Neuronal stem cell (in vitro differentiated cells): ENCODE data around the gene GRAMD2B.

ENCODE experiments used
- DNase-seq: peaks from one replicate; pipeline ENCODE4 v3.0.0-alpha.2; 2013; ENCODE audit warnings: low spot score
- H2AFZ ChIP-seq: one replicate; pipeline ENCODE4 v1.6.1; 2013; ENCODE audit warnings: mild to moderate bottlenecking, low read length, inconsistent platforms
- H2AK5ac ChIP-seq: 2 replicates; pipeline ENCODE4 v1.6.1; 2013; ENCODE audit warnings: low read depth, mild to moderate bottlenecking, inconsistent platforms, low read length, moderate library complexity, mixed read lengths
- H2BK120ac ChIP-seq: 2 replicates; pipeline ENCODE4 v1.6.1; 2013; ENCODE audit warnings: low read depth, mild to moderate bottlenecking, inconsistent platforms, low read length, moderate library complexity, mixed read lengths
- H2BK12ac ChIP-seq: one replicate; pipeline ENCODE4 v1.6.1; 2013; ENCODE audit warnings: low read length, inconsistent platforms
- H2BK15ac ChIP-seq: 2 replicates; pipeline ENCODE4 v1.6.1; 2013; ENCODE audit warnings: mild to moderate bottlenecking, low read length, inconsistent platforms, mixed read lengths
- H2BK5ac ChIP-seq: one replicate; pipeline ENCODE4 v1.6.1; 2013; ENCODE audit warnings: inconsistent platforms, mild to moderate bottlenecking, low read length, moderate library complexity
- H3K14ac ChIP-seq: one replicate; pipeline ENCODE4 v1.6.1; 2013; ENCODE audit warnings: low read length, inconsistent platforms
- H3K18ac ChIP-seq: 2 replicates; pipeline ENCODE4 v1.6.1; 2013; ENCODE audit warnings: low read length, inconsistent platforms
- H3K23ac ChIP-seq: 2 replicates; pipeline ENCODE4 v1.6.1; 2013; ENCODE audit warnings: low read depth, mild to moderate bottlenecking, mixed read lengths, low read length, inconsistent platforms; ENCODE audit not compliant: poor library complexity
- H3K27ac ChIP-seq: replicated peaks from 3 replicates; pipeline ENCODE4 v1.5.1; 2013; ENCODE audit warnings: low read length, inconsistent platforms
- H3K27me3 ChIP-seq, 3 experiments: 2 replicates each; pipeline ENCODE4 v1.6.1; 2013; ENCODE audit warnings: low read length in 3 of 3, mild to moderate bottlenecking in 2 of 3, inconsistent platforms in 1 of 3, low read depth in 1 of 3, mixed read lengths in 1 of 3, moderate library complexity in 1 of 3; ENCODE audit not compliant: control insufficient read depth in 3 of 3, insufficient read depth in 3 of 3
- H3K36me3 ChIP-seq, 2 donors: replicated peaks in 1 of 2; 2 replicates each; pipeline ENCODE4 v1.6.1; 2013; ENCODE audit warnings: low read length in 2 of 2; ENCODE audit not compliant: control insufficient read depth in 2 of 2, insufficient read depth in 2 of 2
- H3K4ac ChIP-seq: 2 replicates; pipeline ENCODE4 v1.6.1; 2013; ENCODE audit warnings: inconsistent platforms, mild to moderate bottlenecking, low read length, moderate library complexity
- H3K4me1 ChIP-seq, 2 donors: 1 replicate in 1 of 2; 2 replicates in 1 of 2; pipeline ENCODE4 v1.6.1; 2013; ENCODE audit warnings: low read length in 2 of 2, low read depth in 1 of 2; ENCODE audit not compliant: control insufficient read depth in 2 of 2, insufficient read depth in 1 of 2
- H3K4me2 ChIP-seq: one replicate; pipeline ENCODE4 v1.6.1; 2013; ENCODE audit warnings: mild to moderate bottlenecking, low read length, inconsistent platforms; ENCODE audit not compliant: insufficient read depth, poor library complexity, severe bottlenecking
- H3K4me3 ChIP-seq, 2 donors: 2 replicates each; pipeline ENCODE4 v1.5.1; 2013; ENCODE audit warnings: low read length in 2 of 2, mild to moderate bottlenecking in 2 of 2, inconsistent platforms in 1 of 2, moderate library complexity in 1 of 2
- H3K79me1 ChIP-seq: one replicate; pipeline ENCODE4 v1.6.1; 2013; ENCODE audit warnings: low read depth, mild to moderate bottlenecking, inconsistent platforms, low read length, moderate library complexity
- H3K9ac ChIP-seq: one replicate; pipeline ENCODE4 v1.6.1; 2013; ENCODE audit warnings: mild to moderate bottlenecking, low read depth, low read length, inconsistent platforms; ENCODE audit not compliant: poor library complexity
- H3K9me3 ChIP-seq, 2 donors: replicated peaks in 1 of 2; 2 replicates each; pipeline versions ENCODE3 to v1.6.1; 2013; ENCODE audit warnings: low read length in 2 of 2, mild to moderate bottlenecking in 2 of 2, inconsistent platforms in 1 of 2, low read depth in 1 of 2, mixed read lengths in 1 of 2, moderate library complexity in 1 of 2; ENCODE audit not compliant: control insufficient read depth in 2 of 2, insufficient read depth in 1 of 2
- H4K8ac ChIP-seq: one replicate; pipeline ENCODE4 v1.6.1; 2013; ENCODE audit warnings: low read depth, mild to moderate bottlenecking, inconsistent platforms, low read length, moderate library complexity
- H4K91ac ChIP-seq: one replicate; pipeline ENCODE4 v1.6.1; 2013; ENCODE audit warnings: low read length, low read depth, mild to moderate bottlenecking, inconsistent platforms; ENCODE audit not compliant: poor library complexity
- WGBS, 2 donors: extraction: QIAGEN DNeasy Blood & Tissue Kit; methylation state at CpG; one replicate each; pipeline ENCODE4 v1.1.7; 2013; ENCODE audit warnings: missing lambda C conversion rate in 2 of 2, mixed read lengths in 1 of 2; ENCODE audit not compliant: insufficient read length in 2 of 2, insufficient replicate concordance in 1 of 2; ENCODE audit errors: extremely low coverage in 2 of 2; 5-methylcytosine and 5-hydroxymethylcytosine counted together

The GRAMD2B gene

DNA sequence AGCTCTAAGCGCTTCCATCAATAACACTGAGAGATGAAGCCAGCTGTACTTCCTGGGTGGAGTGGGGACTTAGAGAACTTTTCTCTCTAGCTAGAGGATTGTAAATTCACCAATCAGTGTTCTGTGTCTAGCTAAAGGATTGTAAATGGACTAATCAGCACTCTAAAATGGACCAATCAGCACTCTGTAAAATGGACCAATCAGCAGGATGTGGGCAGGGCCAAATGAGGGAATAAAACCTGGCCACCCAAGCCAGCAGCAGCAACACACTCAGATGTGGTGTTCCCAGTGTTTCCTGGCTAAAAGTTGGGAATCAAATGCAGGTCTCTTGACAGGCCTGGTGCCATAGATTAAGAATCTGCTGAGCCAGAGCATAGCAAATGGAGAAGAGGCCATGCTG lies 111.3 kb downstream of the GRAMD2B start:
- Histone ChIP-seq H3K27me3 (no peaks in the 10 kb centered on the region), H4K91ac (no peak overlapping the region), H2AFZ (no peak overlapping the region), H3K23ac (no peak overlapping the region), H3K9me3 (no peaks in the 10 kb centered on the region), H3K18ac (no peak overlapping the region), H3K4ac (no peak overlapping the region), H3K9ac (no peak overlapping the region), H3K36me3 (no peaks in the 10 kb centered on the region), H3K4me3 (no peak overlapping the region), H2BK12ac (no peak overlapping the region), H3K4me2 (no peak overlapping the region), H3K79me1 (no peaks in the 10 kb centered on the region), H4K8ac (no peak overlapping the region), H2BK15ac (no peak overlapping the region), H3K27ac (no peak overlapping the region), H3K4me1 (peaks cover 1 to 2% of the 10 kb centered on the region in 2 donors), H2BK120ac (no peak overlapping the region), H2BK5ac (no peak overlapping the region), H2AK5ac (no peak overlapping the region), H3K14ac (no peak overlapping the region)
- no peak for DNase-seq
- WGBS, 2 donors: no CpG with 5 or more reads among the region's 1 CpG

DNA sequence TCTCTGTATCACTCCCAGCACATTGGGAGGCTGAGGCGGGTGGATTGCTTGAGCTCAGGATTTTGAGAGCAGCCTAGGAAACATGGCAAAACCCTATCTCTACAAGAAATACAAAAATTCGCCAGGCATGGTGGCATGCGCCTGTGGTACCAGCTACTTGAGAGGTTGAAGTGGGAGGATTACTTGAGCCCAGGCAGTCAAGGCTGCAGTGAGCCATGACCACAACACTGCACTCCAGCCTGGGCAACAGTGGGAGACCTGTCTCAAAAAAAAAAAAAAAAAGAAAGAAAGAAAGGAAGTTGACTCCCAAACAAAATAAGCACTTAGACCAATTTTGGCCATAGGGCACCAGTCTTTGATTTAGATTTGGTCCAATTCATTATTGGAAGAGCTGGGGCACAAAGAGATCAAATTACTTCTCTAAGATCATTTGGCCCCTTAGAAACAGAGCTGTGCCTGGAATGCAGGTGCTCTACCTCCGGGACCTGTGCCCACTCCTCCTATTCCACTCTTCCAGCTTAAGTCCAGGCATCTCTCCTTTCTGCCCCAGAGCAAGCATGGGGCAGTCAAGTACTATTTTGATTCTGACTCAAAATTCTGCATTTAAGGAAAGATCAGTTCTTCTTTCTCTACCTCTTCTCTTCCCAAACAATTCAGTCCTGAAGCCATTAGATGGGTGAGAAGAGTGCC lies 112.8 kb downstream of the GRAMD2B start:
- Histone ChIP-seq H2AK5ac (no peak overlapping the region), H3K23ac (no peak overlapping the region), H3K4me2 (no peak overlapping the region), H4K91ac (no peak overlapping the region), H3K79me1 (no peaks in the 10 kb centered on the region), H4K8ac (no peak overlapping the region), H2AFZ (no peak overlapping the region), H3K27ac (no peak overlapping the region), H3K9ac (no peak overlapping the region), H2BK15ac (peak overlapping the region; percentile 12), H3K36me3 (no peaks in the 10 kb centered on the region), H3K4ac (no peak overlapping the region), H3K4me1 (peaks cover 1 to 2% of the 10 kb centered on the region in 2 donors), H3K9me3 (no peaks in the 10 kb centered on the region), H3K18ac (no peak overlapping the region), H3K4me3 (no peak overlapping the region), H2BK120ac (no peak overlapping the region), H3K14ac (no peak overlapping the region), H2BK5ac (no peak overlapping the region), H3K27me3 (no peaks in the 10 kb centered on the region), H2BK12ac (no peak overlapping the region)
- no CpG with 5 or more reads among the region's 4 CpGs for WGBS, 2 donors
- no peak for DNase-seq

DNA sequence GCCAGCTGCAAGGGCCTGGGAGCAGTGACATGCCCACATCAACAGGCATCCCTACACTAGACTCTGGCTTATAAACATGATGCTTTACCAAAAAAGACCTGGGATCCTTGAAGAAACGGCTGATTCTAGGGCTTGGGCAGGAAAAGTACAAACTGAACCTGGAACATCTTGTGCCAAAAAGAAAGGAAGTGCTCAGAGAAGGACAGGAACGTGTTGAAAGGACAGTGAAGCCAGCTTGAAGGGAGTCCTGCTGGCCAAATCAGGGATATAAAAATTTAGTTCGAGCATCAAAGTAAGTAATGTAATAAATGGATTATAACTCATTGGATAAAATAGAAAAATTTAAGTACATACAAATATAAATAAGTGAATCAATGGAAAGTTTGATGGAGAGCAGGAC lies 113.7 kb downstream of the GRAMD2B start:
- Histone ChIP-seq H3K27ac (no peak overlapping the region), H3K4ac (no peak overlapping the region), H3K9me3 (no peaks in the 10 kb centered on the region), H3K4me1 (peaks cover 0 to 2% of the 10 kb centered on the region in 2 donors), H3K4me2 (no peak overlapping the region), H2AFZ (no peak overlapping the region), H2BK12ac (no peak overlapping the region), H3K36me3 (no peaks in the 10 kb centered on the region), H3K79me1 (no peaks in the 10 kb centered on the region), H3K23ac (no peak overlapping the region), H2BK5ac (no peak overlapping the region), H2BK120ac (no peak overlapping the region), H3K14ac (no peak overlapping the region), H2AK5ac (no peak overlapping the region), H3K9ac (no peak overlapping the region), H3K4me3 (no peak overlapping the region), H4K91ac (no peak overlapping the region), H3K18ac (no peak overlapping the region), H2BK15ac (no peak overlapping the region), H3K27me3 (no peaks in the 10 kb centered on the region), H4K8ac (no peak overlapping the region)
- WGBS, 2 donors: no CpG with 5 or more reads among the region's 3 CpGs
- DNase-seq: no peak

DNA sequence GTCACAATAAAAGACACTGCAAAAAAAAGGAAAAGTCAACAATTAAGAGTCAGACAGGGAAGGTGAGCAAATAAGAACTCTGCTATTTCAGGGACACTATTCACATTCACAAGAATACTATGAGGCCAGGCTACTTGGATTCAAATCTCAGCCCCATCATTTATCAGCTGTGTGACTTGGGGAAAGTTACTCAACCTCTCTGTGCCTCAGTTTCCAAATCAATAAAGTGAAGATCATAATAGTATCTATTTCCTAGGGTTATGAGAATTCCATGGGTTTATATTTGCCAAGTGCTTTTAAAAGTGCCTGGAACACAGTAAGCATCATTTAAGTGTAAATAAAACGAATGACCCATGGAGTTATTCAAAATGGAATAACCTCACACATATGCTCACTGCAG lies 115.4 kb downstream of the GRAMD2B start:
- H2AK5ac ChIP-seq: no peak overlapping the region
- no peak overlapping the region for H3K9ac ChIP-seq
- no peak overlapping the region for H3K4ac ChIP-seq
- no peak for DNase-seq
- H4K8ac ChIP-seq: no peak overlapping the region
- H3K18ac ChIP-seq: no peak overlapping the region
- H3K27ac ChIP-seq: no peak overlapping the region
- peaks cover 0 to 2% of the 10 kb centered on the region in 2 donors for H3K4me1 ChIP-seq
- peaks cover 0 to 2% of the 10 kb centered on the region in 2 donors for H3K9me3 ChIP-seq
- no CpG with 5 or more reads among the region's 1 CpG for WGBS, 2 donors
- no peaks in the 10 kb centered on the region for H3K27me3 ChIP-seq
- no peak overlapping the region for H2BK120ac ChIP-seq
- H2BK15ac ChIP-seq: no peak overlapping the region
- no peak overlapping the region for H3K23ac ChIP-seq
- H2BK12ac ChIP-seq: no peak overlapping the region
- H3K36me3 ChIP-seq: peaks cover 4 to 13% of the 10 kb centered on the region in 2 donors
- no peak overlapping the region for H3K4me2 ChIP-seq
- no peak overlapping the region for H2BK5ac ChIP-seq
- no peaks in the 10 kb centered on the region for H3K79me1 ChIP-seq
- no peak overlapping the region for H2AFZ ChIP-seq
- H3K4me3 ChIP-seq: no peak overlapping the region
- H4K91ac ChIP-seq: no peak overlapping the region
- no peak overlapping the region for H3K14ac ChIP-seq
